ENCODE data around the gene COX10. TPM values are rescaled to one million over a fixed set of nuclear protein-coding genes. Genes with fewer than 3 reads are reported as not detected.
"Not testable (repeated sequence)": the region's sequence is repeated elsewhere in the genome, so short reads cannot be mapped to it uniquely, and the experiment has no call there.

COX10 gene
- total and polyA plus RNA-seq, 5 experiments from 2014 or later, result 18.5 to 24.5 (median 23.3) TPM

DNA sequence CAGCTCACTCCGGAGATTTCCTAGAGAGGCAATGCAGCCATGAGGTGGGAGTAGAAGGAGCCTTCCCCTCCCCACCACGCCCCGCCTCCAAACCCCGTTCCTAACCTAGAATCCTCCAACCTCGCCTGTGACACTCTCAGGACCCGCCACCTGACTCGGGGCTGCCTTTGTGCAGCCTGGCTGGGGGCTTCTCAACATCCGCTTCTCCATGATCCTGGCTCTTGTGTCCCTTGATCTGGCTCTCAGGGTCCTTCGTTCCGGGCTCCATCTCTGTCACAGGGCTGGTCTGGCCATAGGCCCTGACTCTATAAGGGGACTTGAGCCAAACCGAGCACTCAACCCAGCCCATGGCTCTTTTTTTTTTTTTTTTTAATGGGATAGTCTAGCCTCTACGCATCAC, 143.1 kb downstream of the COX10 start:
- H3K36me3 Mint-ChIP-seq, result peaks cover 0 to 33% (median 15%) of the 10 kb centered on the region in 3 donors
- POLR2A ChIA-PET, result interaction anchor here (0.7 to 0.9 kb wide), 2 partner anchors 88 to 89 kb away, joined by 3 read pairs; partner anchors contain the start of gene HS3ST3B1
- no peaks in the 10 kb centered on the region for H3K27me3 Mint-ChIP-seq
- H3K4me3 Mint-ChIP-seq, result peak overlapping the region in 1 of 10 donors; percentile 1
- H3K9me3 Mint-ChIP-seq, result no peaks in the 10 kb centered on the region
- ATAC-seq (no peak), DNase-seq (no peak)
- peak overlapping the region in 2 of 10 donors; percentile 21 to 52 for H3K27ac Mint-ChIP-seq
- peaks cover 10 to 32% (median 23%) of the 10 kb centered on the region in 4 donors for H3K4me1 Mint-ChIP-seq

DNA sequence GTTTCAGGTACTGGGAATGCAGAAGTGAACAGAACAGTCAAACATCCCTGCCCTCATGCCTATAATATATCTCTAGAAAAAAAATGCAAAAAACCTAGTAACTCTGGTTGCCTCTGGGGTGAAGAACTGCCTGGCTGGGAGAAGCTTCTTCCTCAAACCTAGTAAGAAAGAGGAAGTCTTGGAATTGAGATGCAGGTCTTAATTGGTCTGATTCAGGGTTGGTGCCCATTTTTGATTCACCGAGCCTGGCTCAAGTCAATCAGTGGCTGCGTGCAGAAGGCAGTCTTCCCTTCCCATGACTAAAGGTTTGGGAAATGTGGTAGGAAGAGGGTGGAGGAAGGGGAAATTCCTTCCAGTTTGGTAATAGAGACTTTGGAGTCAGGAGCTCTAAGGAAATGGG, 145.0 kb downstream of the COX10 start:
- peak overlapping the region in 1 of 10 donors; percentile 21 for H3K27ac Mint-ChIP-seq
- no peaks in the 10 kb centered on the region for H3K27me3 Mint-ChIP-seq
- no peak overlapping the region for H3K4me3 Mint-ChIP-seq
- POLR2A ChIA-PET, result no interaction called here
- H3K36me3 Mint-ChIP-seq, result peaks cover 0 to 25% (median 17%) of the 10 kb centered on the region in 3 donors
- H3K4me1 Mint-ChIP-seq, result peaks cover 7 to 29% (median 18%) of the 10 kb centered on the region in 4 donors
- DNase-seq (no peak), ATAC-seq (no peak)
- H3K9me3 Mint-ChIP-seq, result no peaks in the 10 kb centered on the region

DNA sequence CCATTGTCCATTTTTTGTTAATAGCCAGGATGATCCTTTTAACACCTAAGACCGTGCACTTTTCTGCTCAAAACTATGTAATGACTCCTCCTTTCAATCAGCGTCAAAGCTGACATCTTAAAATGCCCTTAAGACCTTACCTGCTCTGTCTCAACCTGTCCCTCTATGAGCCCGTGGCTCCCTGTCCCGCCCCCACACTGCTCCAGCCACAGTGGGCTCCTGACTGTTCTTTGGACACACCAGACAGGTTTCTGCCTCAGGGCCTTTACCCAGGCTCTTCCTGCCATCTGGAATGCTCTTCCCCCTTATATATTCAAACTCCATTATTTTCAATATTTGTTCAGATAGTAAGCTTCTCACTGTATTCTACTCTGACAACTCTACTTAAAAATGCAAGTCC, 153.3 kb downstream of the COX10 start:
- POLR2A ChIA-PET, result no interaction called here
- Mint-ChIP-seq H3K9me3 (no peaks in the 10 kb centered on the region), H3K27ac (peak overlapping the region in 2 of 10 donors; percentile 3 to 12), H3K4me1 (peaks cover 0 to 6% (median 0%) of the 10 kb centered on the region in 4 donors), H3K4me3 (no peak overlapping the region), H3K27me3 (no peaks in the 10 kb centered on the region), H3K36me3 (peaks cover 0 to 5% (median 0%) of the 10 kb centered on the region in 3 donors)
- no peak for DNase-seq
- no peak for ATAC-seq

DNA sequence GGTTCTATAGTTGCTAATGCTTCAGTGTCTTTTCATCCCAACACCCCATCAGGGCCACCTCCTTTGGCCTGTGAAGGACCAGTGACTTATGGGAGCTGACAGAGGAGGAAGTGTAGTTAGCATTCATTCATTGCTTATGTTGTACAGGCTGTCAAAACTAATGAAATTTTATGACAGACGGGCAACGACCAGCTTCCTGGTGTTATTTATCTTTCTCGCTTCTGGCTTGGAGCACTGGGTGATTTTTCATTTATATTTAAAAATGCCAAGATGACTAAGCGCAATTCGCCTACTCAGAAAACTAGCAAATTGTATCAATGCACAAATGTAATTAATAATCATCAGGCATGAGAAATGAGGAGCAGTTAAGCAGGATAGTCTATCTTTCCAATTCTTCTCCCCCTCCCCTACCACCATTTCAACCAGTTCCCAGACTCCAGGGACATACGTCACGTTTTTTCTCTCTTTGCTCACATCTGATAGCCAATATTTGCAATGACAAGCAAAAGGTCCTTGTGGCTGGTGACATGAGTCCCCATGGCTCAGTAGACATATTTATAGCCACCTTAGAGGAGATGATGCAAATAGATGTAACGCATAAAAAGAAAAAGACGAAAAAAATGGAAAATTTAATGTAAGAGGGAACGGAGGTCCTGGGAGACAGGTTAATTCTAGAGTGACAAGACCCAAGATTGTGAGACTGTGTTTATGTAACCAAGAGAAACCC, 156.1 kb downstream of the COX10 start:
- H3K27me3 Mint-ChIP-seq, result no peaks in the 10 kb centered on the region
- peaks cover 0 to 6% (median 0%) of the 10 kb centered on the region in 4 donors for H3K4me1 Mint-ChIP-seq
- H3K36me3 Mint-ChIP-seq, result peaks cover 0 to 5% (median 0%) of the 10 kb centered on the region in 3 donors
- no peaks in the 10 kb centered on the region for H3K9me3 Mint-ChIP-seq
- POLR2A ChIA-PET, result no interaction called here
- no peak overlapping the region for H3K4me3 Mint-ChIP-seq
- no peak for ATAC-seq
- no peak for DNase-seq
- H3K27ac Mint-ChIP-seq, result peak overlapping the region in 1 of 10 donors; percentile 15

DNA sequence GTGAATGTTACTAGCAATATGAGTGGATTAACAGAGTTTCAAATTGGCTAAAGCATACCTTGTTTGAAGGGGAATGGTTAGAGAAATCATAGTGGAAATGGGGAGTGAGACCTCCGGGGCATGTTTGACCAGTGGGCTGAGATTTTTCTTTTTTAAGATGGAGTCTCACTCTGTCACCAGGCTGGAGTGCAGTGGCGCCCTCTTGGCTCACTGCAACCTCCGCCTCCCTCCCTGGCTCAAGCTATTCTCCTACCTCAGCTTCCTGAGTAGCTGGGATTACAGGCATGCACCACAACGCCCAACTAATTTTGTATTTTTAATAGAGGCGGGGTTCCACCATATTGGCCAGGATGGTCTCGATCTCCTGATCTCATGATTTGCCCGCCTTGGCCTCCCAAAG, 157.7 kb downstream of the COX10 start:
- no peak for DNase-seq
- Mint-ChIP-seq H3K4me3 (no peak overlapping the region), H3K4me1 (peaks cover 0 to 6% (median 0%) of the 10 kb centered on the region in 4 donors), H3K27me3 (no peaks in the 10 kb centered on the region), H3K36me3 (peaks cover 0 to 8% (median 3%) of the 10 kb centered on the region in 3 donors), H3K27ac (no peak overlapping the region), H3K9me3 (peaks cover 0 to 5% (median 0%) of the 10 kb centered on the region in 9 donors)
- POLR2A ChIA-PET, result no interaction called here
- no peak for ATAC-seq

DNA sequence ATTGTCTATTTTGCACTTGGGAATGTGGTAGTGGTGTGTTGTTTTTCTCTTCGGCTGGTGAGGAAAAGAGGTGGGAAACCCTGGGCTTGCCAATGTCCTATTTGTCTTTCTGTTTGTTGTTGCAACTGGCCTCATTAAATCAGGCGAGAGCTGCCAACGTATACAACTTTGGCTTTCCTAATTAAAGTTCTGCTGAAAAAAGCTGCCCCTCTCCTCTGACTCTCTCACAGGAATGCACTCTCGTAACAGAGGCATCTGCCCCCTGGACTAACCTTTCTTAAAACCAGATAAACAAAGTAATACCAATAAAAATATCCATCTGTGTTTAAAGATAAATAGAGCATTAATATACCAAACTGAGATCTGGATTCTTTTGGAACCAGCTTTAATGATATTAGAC, 159.6 kb downstream of the COX10 start:
- Mint-ChIP-seq H3K27ac (peak overlapping the region in 3 of 10 donors; percentile 4 to 66 (median 20)), H3K4me1 (peaks cover 0 to 2% (median under 1%) of the 10 kb centered on the region in 4 donors), H3K27me3 (no peaks in the 10 kb centered on the region), H3K36me3 (peaks cover 0 to 8% (median 3%) of the 10 kb centered on the region in 3 donors), H3K4me3 (no peak overlapping the region), H3K9me3 (peaks cover 0 to 5% (median 0%) of the 10 kb centered on the region in 9 donors)
- POLR2A ChIA-PET, result no interaction called here
- DNase-seq (no peak), ATAC-seq (no peak)

DNA sequence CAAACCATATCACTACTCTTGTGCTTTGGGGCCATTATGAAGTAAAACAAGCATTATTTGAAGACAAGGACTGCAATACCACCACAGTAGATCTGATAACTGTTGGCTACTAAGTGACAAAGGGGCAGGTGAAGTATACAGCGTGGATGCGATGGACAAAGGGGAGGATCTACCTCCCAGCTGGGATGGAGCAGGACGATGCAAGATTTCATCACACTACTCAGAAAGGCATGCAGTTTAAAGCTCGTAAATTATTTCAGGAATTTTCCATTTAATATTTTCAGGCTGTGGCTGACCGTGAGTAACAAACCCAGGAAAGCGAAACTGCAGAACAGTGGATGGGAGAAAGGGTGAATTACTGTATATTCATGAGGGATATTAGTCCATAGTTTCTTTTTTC, 161.9 kb downstream of the COX10 start:
- ATAC-seq, H3K4me1 Mint-ChIP-seq, H3K36me3 Mint-ChIP-seq, H3K27me3 Mint-ChIP-seq, H3K9me3 Mint-ChIP-seq, POLR2A ChIA-PET, DNase-seq, H3K4me3 Mint-ChIP-seq: not testable (repeated sequence)
- peak overlapping the region in 1 of 10 donors; percentile 3 for H3K27ac Mint-ChIP-seq

DNA sequence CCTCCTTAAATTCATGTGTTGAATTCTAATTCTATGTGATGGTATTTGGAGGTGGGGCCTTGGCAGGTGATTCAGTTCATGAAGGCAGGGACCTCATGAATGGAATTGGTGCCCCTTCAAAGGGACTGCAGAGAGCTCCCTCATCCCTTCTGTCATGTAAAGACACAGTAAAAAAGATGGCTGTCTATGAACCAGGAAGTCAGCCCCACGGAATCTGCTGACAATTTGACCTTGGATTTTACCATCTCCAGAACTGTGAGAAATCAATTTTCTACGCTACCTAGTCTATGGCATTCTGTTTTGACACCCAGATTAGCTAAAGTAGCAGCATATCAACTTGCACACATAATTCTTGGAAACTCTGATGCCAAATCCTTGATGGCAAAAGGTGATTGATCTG, 165.7 kb downstream of the COX10 start:
- H3K4me1 Mint-ChIP-seq, H3K36me3 Mint-ChIP-seq, H3K4me3 Mint-ChIP-seq, H3K27me3 Mint-ChIP-seq, H3K9me3 Mint-ChIP-seq, ATAC-seq, H3K27ac Mint-ChIP-seq, DNase-seq, POLR2A ChIA-PET: not testable (repeated sequence)

DNA sequence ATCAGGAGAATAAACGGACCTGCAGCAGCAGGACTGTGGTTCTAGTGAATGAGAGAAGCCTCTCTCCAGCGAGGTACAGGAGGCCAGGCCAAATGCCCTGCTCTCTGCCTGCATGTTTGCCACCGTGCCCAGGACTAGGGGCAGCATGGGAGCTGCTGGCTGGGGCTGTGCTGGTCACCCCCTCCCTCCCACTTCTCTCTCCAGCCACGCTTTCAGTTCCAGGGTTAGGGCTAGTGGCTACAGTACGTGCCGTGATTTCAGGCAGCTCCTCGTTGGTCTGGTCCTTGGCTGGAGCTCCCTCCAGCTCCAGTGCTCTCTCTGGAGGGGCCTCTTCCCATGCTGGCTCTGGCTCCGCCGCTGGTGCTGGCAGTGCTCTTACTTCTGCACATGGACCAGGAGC, 166.7 kb downstream of the COX10 start:
- H3K36me3 Mint-ChIP-seq, H3K4me3 Mint-ChIP-seq, H3K9me3 Mint-ChIP-seq, DNase-seq, H3K27me3 Mint-ChIP-seq, H3K4me1 Mint-ChIP-seq, H3K27ac Mint-ChIP-seq, ATAC-seq, POLR2A ChIA-PET: not testable (repeated sequence)

DNA sequence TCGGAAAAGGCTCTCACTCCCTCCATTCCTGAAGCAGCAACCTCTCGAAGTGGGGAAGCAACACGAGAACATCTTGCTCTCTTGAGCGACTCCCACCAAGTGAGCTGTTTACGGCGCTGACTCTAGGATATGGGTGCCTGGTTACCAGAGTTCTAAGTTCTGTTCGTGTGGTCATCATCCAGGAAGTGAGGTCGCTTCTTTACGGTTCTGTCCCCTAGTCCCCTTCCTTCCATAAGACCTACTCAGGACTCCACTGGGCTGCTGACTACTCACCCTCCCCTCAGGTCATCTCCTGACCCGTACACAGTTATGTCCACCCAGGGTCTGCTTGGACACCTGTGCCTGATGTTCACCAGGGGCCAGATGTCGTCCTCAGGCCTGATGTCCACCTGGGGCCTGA, 167.5 kb downstream of the COX10 start, which contains the start of gene CDRT15:
CDRT15 (minus strand) TSS at position 101 of the 400 bp plus-strand sequence; CDS start at position 72, 29 bp downstream.
- ATAC-seq, H3K4me3 Mint-ChIP-seq, H3K36me3 Mint-ChIP-seq, H3K4me1 Mint-ChIP-seq, H3K27ac Mint-ChIP-seq, POLR2A ChIA-PET, H3K27me3 Mint-ChIP-seq, H3K9me3 Mint-ChIP-seq, DNase-seq: not testable (repeated sequence)

DNA sequence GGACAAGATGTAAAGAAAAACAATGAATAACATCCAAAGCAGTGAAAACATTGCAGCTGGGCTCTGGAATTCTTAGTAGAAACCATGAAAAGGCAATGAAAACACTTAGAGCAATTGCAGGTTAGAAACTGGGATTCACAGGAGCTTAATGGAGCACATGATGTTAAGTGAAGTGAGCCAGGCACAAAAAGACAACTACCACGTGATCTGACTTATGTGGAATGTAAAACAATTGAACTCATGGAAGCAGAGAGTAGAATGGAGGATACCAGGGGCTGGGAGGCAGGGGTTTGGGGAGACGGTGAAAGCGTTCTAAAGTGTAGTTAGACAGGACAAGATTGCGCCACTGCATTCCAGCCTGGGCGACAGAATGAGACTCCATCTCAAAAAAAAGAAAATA, 170.0 kb downstream of the COX10 start:
- H3K9me3 Mint-ChIP-seq, DNase-seq, ATAC-seq, H3K4me1 Mint-ChIP-seq, H3K27me3 Mint-ChIP-seq, H3K4me3 Mint-ChIP-seq, POLR2A ChIA-PET, H3K27ac Mint-ChIP-seq, H3K36me3 Mint-ChIP-seq: not testable (repeated sequence)

DNA sequence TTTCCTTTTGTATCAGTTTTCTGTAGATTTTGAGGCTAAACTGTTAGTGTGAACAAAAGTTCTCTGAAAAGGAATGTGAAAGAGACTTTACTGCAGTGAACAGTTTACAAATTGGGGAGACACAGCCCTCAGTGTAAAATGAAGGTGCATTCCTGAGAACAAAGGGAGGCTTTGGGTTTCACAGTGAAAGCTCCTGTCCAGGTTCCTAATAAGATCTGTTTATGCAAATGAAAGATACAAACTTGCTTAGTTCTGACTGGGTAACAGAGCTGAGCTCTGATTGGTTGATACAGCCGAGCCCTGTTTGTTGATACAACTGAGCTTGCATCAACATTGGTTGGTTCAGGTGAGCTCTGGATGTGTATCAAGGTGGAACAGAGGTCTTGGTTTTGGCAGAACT, 175.7 kb downstream of the COX10 start:
- POLR2A ChIA-PET, result no interaction called here
- Mint-ChIP-seq H3K27ac (no peak overlapping the region), H3K4me3 (no peak overlapping the region), H3K4me1 (no peaks in the 10 kb centered on the region), H3K36me3 (no peaks in the 10 kb centered on the region), H3K27me3 (peaks cover 0 to 2% (median 0%) of the 10 kb centered on the region in 5 donors), H3K9me3 (no peaks in the 10 kb centered on the region)
- ATAC-seq (no peak), DNase-seq (no peak)

DNA sequence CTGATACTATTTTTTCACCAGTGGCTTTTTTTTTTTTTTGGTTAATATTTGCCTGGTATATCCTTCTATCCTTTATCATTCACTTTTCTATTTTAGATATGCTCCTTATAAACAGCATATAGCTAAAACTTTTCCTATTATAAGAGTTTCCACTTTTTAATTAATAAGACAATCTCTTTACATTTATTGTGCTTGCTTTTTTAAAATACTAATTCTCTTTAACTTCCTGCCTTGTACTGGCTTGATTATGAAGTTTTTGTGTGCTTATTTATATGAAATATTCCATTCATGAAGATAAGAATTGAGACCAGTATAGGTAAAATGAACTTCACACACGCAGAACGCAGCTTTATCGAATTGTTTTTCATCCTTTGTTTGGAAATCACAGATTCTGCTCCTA, 176.3 kb downstream of the COX10 start:
- DNase-seq (no peak), ATAC-seq (no peak)
- Mint-ChIP-seq H3K36me3 (no peaks in the 10 kb centered on the region), H3K27ac (no peak overlapping the region), H3K4me3 (no peak overlapping the region), H3K4me1 (no peaks in the 10 kb centered on the region), H3K9me3 (no peaks in the 10 kb centered on the region), H3K27me3 (peaks cover 0 to 2% (median 0%) of the 10 kb centered on the region in 5 donors)
- POLR2A ChIA-PET, result no interaction called here

Measured in naive thymus-derived CD8-positive, alpha-beta T cell (primary cell).